GM12878 (cell line): ENCODE results near the gene LSM5. TPM values are rescaled to one million over a fixed set of nuclear protein-coding genes. Genes with fewer than 3 reads are reported as not detected.

Source experiments
- ATAC-seq: fragments of 200-7000 bp; cut with Tn5 transposase; 3 replicates; pipeline ENCODE4 v1.9.1; 2020; ENCODE audit warnings: mild to moderate bottlenecking, moderate library complexity
- BruUV-seq: library from RNA; stranded (reverse); fragments of 400-500 nt; replicated peaks from 2 replicates; lab custom pipeline; 2021; lab: Mats Ljungman, UMichigan
- CTCF ChIA-PET: fragments of 300-600 bp; sonication (Branson Sonifier 250); formaldehyde crosslinking; extraction: SDS; loops from one replicate; lab custom pipeline; 2021; ENCODE audit warnings: inconsistent platforms; lab: Yijun Ruan, JAX
- POLR2A ChIA-PET: fragments of 350-600 bp; formaldehyde crosslinking; extraction: SDS; loops from one replicate; lab custom pipeline; 2021; ENCODE audit warnings: inconsistent platforms; lab: Charles Lee
- RAD21 ChIA-PET: fragments of 300-600 bp; sonication (Branson Sonifier 250); formaldehyde crosslinking; loops from one replicate; lab custom pipeline; 2023; ENCODE audit warnings: antibody characterized with exemption; ENCODE audit not compliant: unreplicated experiment; lab: Charles Lee
- SMC1A ChIA-PET: fragments of 300-600 bp; sonication (Branson Sonifier 250); formaldehyde crosslinking; loops from one replicate; lab custom pipeline; 2023; ENCODE audit not compliant: unreplicated experiment, uncharacterized antibody; lab: Charles Lee
- DNase-seq: peaks from one replicate; pipeline ENCODE4 v3.0.0-alpha.2; 2011; ENCODE audit warnings: low read depth, low spot score
- FAIRE-seq: peaks from 3 replicates; lab custom pipeline; 2011; peaks lifted over from hg19 to GRCh38; lab: Jason Lieb, UNC
- H2AFZ ChIP-seq: 2 replicates; pipeline ENCODE4 v1.6.0; 2011; ENCODE audit warnings: low read depth, low read length, control low read depth; ENCODE audit not compliant: control insufficient read depth
- H3K27ac ChIP-seq: 2 replicates; pipeline ENCODE4 v1.5.1; 2011; ENCODE audit warnings: control low read depth; ENCODE audit not compliant: control insufficient read depth, insufficient read depth
- H3K27me3 ChIP-seq, 2 experiments: replicated peaks in 1 of 2; 2 replicates each; pipeline versions ENCODE4 v1.6.0 to v1.6.1; 2011; ENCODE audit warnings: low read length in 1 of 2; ENCODE audit not compliant: control insufficient read depth in 2 of 2, insufficient read depth in 2 of 2
- H3K36me3 ChIP-seq, 2 experiments: 2 replicates each; pipeline ENCODE4 v1.5.1; 2011; ENCODE audit warnings: low read length in 1 of 2; ENCODE audit not compliant: control insufficient read depth in 2 of 2, insufficient read depth in 2 of 2
- H3K4me1 ChIP-seq: 2 replicates; pipeline ENCODE4 v1.6.1; 2011; ENCODE audit warnings: mild to moderate bottlenecking, low read length, moderate library complexity, mixed read lengths; ENCODE audit not compliant: control insufficient read depth, insufficient read depth
- H3K4me2 ChIP-seq: 2 replicates; pipeline ENCODE4 v1.6.0; 2011; ENCODE audit warnings: control low read depth; ENCODE audit not compliant: control insufficient read depth, insufficient read depth
- H3K4me3 ChIP-seq: fragments of 200-600 bp; sonication (generic); 2 replicates; pipeline ENCODE4 v1.5.1; 2016
- H3K79me2 ChIP-seq: 2 replicates; pipeline ENCODE4 v1.6.0; 2011; ENCODE audit warnings: low read length; ENCODE audit not compliant: control insufficient read depth, insufficient read depth
- H3K9ac ChIP-seq: 2 replicates; pipeline ENCODE4 v1.8.0; 2011; ENCODE audit warnings: low read length, control low read depth, mixed read lengths; ENCODE audit not compliant: control insufficient read depth, insufficient read depth
- H3K9me3 ChIP-seq: replicated peaks from 3 replicates; pipeline ENCODE4 v1.5.1; 2011; ENCODE audit warnings: mild to moderate bottlenecking, low read length; ENCODE audit not compliant: control insufficient read depth, insufficient read depth
- H4K20me1 ChIP-seq: 2 replicates; pipeline ENCODE4 v1.6.0; 2011; ENCODE audit not compliant: control insufficient read depth, insufficient read depth
- CHD1 ChIP-seq: IDR thresholded peaks from 2 replicates; pipeline ENCODE4 v1.6.1; 2012; ENCODE audit warnings: low read depth, low read length, improper control_type of control experiment
- CREB1 ChIP-seq: IDR thresholded peaks from 2 replicates; pipeline ENCODE4 v1.6.1; 2012; ENCODE audit warnings: low read depth, mild to moderate bottlenecking, inconsistent platforms
- GABPA ChIP-seq: IDR thresholded peaks from 2 replicates; pipeline ENCODE4 v1.6.1; 2014; ENCODE audit warnings: antibody characterized with exemption, low read depth, mild to moderate bottlenecking, inconsistent platforms
- HDGF ChIP-seq: fragments of 450-650 bp; IDR thresholded peaks from 2 replicates; pipeline ENCODE4 v1.6.1; 2016; ENCODE audit warnings: antibody characterized with exemption
- IKZF1 ChIP-seq: fragments of 450-650 bp; conservative IDR thresholded peaks from 2 replicates; pipeline ENCODE4 v1.6.1; 2017; ENCODE audit warnings: antibody characterized with exemption, mild to moderate bottlenecking
- KDM1A ChIP-seq: fragments of 200-600 bp; sonication (generic); IDR thresholded peaks from 2 replicates; pipeline ENCODE4 v1.6.1; 2016; ENCODE audit warnings: borderline replicate concordance
- MTA2 ChIP-seq: fragments of 450-650 bp; IDR thresholded peaks from 2 replicates; pipeline ENCODE4 v1.6.1; 2016; ENCODE audit warnings: low read depth, mild to moderate bottlenecking, moderate library complexity
- MTA3 ChIP-seq: IDR thresholded peaks from 2 replicates; pipeline ENCODE4 v1.6.1; 2012; ENCODE audit warnings: low read length, inconsistent platforms, borderline replicate concordance
- NRF1 ChIP-seq: conservative IDR thresholded peaks from 2 replicates; pipeline ENCODE4 v1.6.1; 2011; ENCODE audit warnings: mild to moderate bottlenecking, low read depth, low read length, improper control_type of control experiment
- RAD51 ChIP-seq: fragments of 450-650 bp; IDR thresholded peaks from 2 replicates; pipeline ENCODE4 v1.6.1; 2016; ENCODE audit warnings: moderate library complexity, mild to moderate bottlenecking, inconsistent platforms
- RFX5 ChIP-seq: IDR thresholded peaks from 2 replicates; pipeline ENCODE4 v1.6.1; 2011; ENCODE audit warnings: low read depth, low read length, improper control_type of control experiment
- SIX5 ChIP-seq: IDR thresholded peaks from 2 replicates; pipeline ENCODE4 v1.6.1; 2011; ENCODE audit warnings: mild to moderate bottlenecking, low read depth, low read length, moderate library complexity; ENCODE audit not compliant: severe bottlenecking
- SKIL ChIP-seq: fragments of 450-650 bp; IDR thresholded peaks from 2 replicates; pipeline ENCODE4 v1.6.1; 2017; ENCODE audit warnings: mild to moderate bottlenecking, low read depth, inconsistent platforms; ENCODE audit not compliant: poor library complexity, severe bottlenecking
- SREBF1 ChIP-seq: IDR thresholded peaks from 2 replicates; pipeline ENCODE4 v1.6.1; 2012; ENCODE audit warnings: mild to moderate bottlenecking, low read length
- SRF ChIP-seq, 2 experiments: IDR thresholded peaks; 2 replicates each; pipeline ENCODE4 v1.6.1; 2011; ENCODE audit warnings: low read depth in 2 of 2, low read length in 2 of 2, mild to moderate bottlenecking in 1 of 2, moderate library complexity in 1 of 2
- USF2 ChIP-seq: IDR thresholded peaks from 2 replicates; pipeline ENCODE4 v1.6.1; 2011; ENCODE audit warnings: low read depth, low read length, improper control_type of control experiment, borderline replicate concordance
- ZNF217 ChIP-seq: fragments of 450-650 bp; IDR thresholded peaks from 2 replicates; pipeline ENCODE4 v1.6.1; 2017; ENCODE audit warnings: antibody characterized with exemption, mild to moderate bottlenecking
- ZNF622 ChIP-seq: fragments of 450-650 bp; IDR thresholded peaks from 2 replicates; pipeline ENCODE4 v1.6.1; 2017; ENCODE audit warnings: mild to moderate bottlenecking, inconsistent platforms
- WGBS: methylation state at CpG from one replicate; pipeline ENCODE4 v1.1.6; 2016; ENCODE audit warnings: low lambda C conversion rate; ENCODE audit not compliant: insufficient replicate concordance, insufficient coverage; ENCODE audit errors: missing lambda C conversion rate; 5-methylcytosine and 5-hydroxymethylcytosine counted together
- in situ Hi-C: fragments of 300-500 bp; cut with MboI; formaldehyde crosslinking; loops from 9 replicates; pipeline ENCODE4 v1.14.3; 2018; ENCODE audit warnings: mixed read lengths
- intact Hi-C: fragments of 100-400 bp; cut with micrococcal nuclease; formaldehyde crosslinking; loops from one replicate; pipeline ENCODE4 v1.14.2; 2022; ENCODE audit not compliant: unreplicated experiment
- polyA plus RNA-seq, 11 experiments: library from polyadenylated mRNA; depleted of rRNA in 4 of 11; unstranded in 6 of 11; stranded (reverse) in 5 of 11; fragments of >200 nt; fragmentation: Nextera tagmentation in 4 of 11; fragmentation: Illumina TruSeq in 1 of 11; extraction: Ambion mirVana in 4 of 11; extraction: Trizol in 1 of 11; gene quantifications; 1 replicate in 1 of 11; 2 replicates in 10 of 11; pipeline versions ENCODE4 v1.2.1 to v1.2.3, GENCODE V29; 2011 to 2016; ENCODE audit warnings: inconsistent platforms in 2 of 11, missing spikeins in 2 of 11, low read depth in 1 of 11
- total RNA-seq, 4 experiments: library from RNA; depleted of rRNA in 3 of 4; stranded (reverse); fragments of >200 nt in 3 of 4; fragmentation: Illumina TruSeq in 1 of 4; extraction: Trizol in 1 of 4; gene quantifications; 2 replicates each; pipeline versions ENCODE4 v1.2.1 to v1.2.3, GENCODE V29; 2013 to 2021
- TF ChIP-seq, protein P1 (sequence below): fragments of 450-650 bp; IDR thresholded peaks from 2 replicates; pipeline ENCODE4 v1.6.1; 2017; ENCODE audit warnings: borderline replicate concordance

LSM5 gene
- total and polyA plus RNA-seq, 10 of the 15 experiments (the other 5 are each of a cell fraction or from before 2014, with no cell fraction given) = 29.4 to 538 (median 145) TPM

- no peaks in the 10 kb centered on the region for H3K27me3 ChIP-seq
- no peaks in the 10 kb centered on the region for H3K79me2 ChIP-seq
- no peak overlapping the region for H3K27ac ChIP-seq
- no peak overlapping the region for H3K9ac ChIP-seq
- RAD21 ChIA-PET = no interaction called here
- FAIRE-seq (no peak), ATAC-seq (no peak), DNase-seq (no peak)
- no peaks in the 10 kb centered on the region for H3K36me3 ChIP-seq
- H3K4me1 ChIP-seq = no peaks in the 10 kb centered on the region
- intact Hi-C loops = loop anchor here (5.0 kb wide), 1 partner anchor 130 kb away; no protein-coding TSS in a partner anchor
- no peak for TF ChIP-seq KDM1A
- TF ChIP-seq NRF1 = no peak
- TF ChIP-seq MTA3 = no peak
- no peak for TF ChIP-seq ZNF622
- TF ChIP-seq SREBF1 = no peak
- no peak for TF ChIP-seq USF2
- no peak for TF ChIP-seq ZNF217
- no peak for TF ChIP-seq IKZF1
- TF ChIP-seq MTA2 = no peak
- TF ChIP-seq HDGF = no peak
- no peak for TF ChIP-seq SRF (IDR thresholded peaks at IDR 0.05; ENCODE audit: low read depth in 2 of 2, low read length in 2 of 2)
- no peak for TF ChIP-seq RFX5
- no peak for TF ChIP-seq RAD51
- TF ChIP-seq SKIL = no peak
- TF ChIP-seq CREB1 = no peak
- TF ChIP-seq SIX5 = no peak
- TF ChIP-seq, protein P1, sequence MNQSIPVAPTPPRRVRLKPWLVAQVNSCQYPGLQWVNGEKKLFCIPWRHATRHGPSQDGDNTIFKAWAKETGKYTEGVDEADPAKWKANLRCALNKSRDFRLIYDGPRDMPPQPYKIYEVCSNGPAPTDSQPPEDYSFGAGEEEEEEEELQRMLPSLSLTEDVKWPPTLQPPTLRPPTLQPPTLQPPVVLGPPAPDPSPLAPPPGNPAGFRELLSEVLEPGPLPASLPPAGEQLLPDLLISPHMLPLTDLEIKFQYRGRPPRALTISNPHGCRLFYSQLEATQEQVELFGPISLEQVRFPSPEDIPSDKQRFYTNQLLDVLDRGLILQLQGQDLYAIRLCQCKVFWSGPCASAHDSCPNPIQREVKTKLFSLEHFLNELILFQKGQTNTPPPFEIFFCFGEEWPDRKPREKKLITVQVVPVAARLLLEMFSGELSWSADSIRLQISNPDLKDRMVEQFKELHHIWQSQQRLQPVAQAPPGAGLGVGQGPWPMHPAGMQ = no peak
- TF ChIP-seq GABPA = no peak
- no peak for TF ChIP-seq CHD1
- no peaks in the 10 kb centered on the region for H3K9me3 ChIP-seq
- BruUV-seq = no TSS peak
- SMC1A ChIA-PET = interaction anchor here (0.5 kb wide), 1 partner anchor 113 kb away, joined by 4 read pairs; no protein-coding TSS in a partner anchor
- H3K4me3 ChIP-seq = no peak overlapping the region
- no peak overlapping the region for H3K4me2 ChIP-seq
- no peaks in the 10 kb centered on the region for H4K20me1 ChIP-seq
- H2AFZ ChIP-seq = no peak overlapping the region
- in situ Hi-C loops = loop anchor here (5.0 kb wide), 1 partner anchor 260 kb away; no protein-coding TSS in a partner anchor
- 89% methylated on average over 1 of the region's 1 CpG for WGBS
- CTCF ChIA-PET = no interaction called here
- POLR2A ChIA-PET = no interaction called here
Observed at GRCh38 chr7:32477649-32477980, 12.6 kb downstream of the LSM5 start.
